ENCODE results near the gene PRDX3. TPM values are rescaled to one million over a fixed set of nuclear protein-coding genes. Genes with fewer than 3 reads are reported as not detected.
"Not testable (repeated sequence)": the region's sequence is repeated elsewhere in the genome, so short reads cannot be mapped to it uniquely, and the experiment has no call there.

Gene PRDX3
- total RNA-seq, 1 experiment from 2014 or later: 171 TPM

GRCh38 chr10:119206603-119207365 is 28.2 kb upstream of the PRDX3 start:
- peak; percentile 78 for DNase-seq (ENCODE audit: low read depth)

GRCh38 chr10:119205894-119206602 is 27.4 kb upstream of the PRDX3 start:
- DNase-seq (ENCODE audit: low read depth): peak; percentile 51

GRCh38 chr10:119203006-119203405 is 24.4 kb upstream of the PRDX3 start:
- peak; percentile 7 for DNase-seq (ENCODE audit: low read depth)

- DNase-seq (ENCODE audit: low read depth): no peak
Measured at GRCh38 chr10:119201233-119201632, 22.6 kb upstream of the PRDX3 start.

- DNase-seq (ENCODE audit: low read depth): peak; percentile 73
Measured at GRCh38 chr10:119199231-119199992, 20.8 kb upstream of the PRDX3 start.

GRCh38 chr10:119198438-119198837 is 19.8 kb upstream of the PRDX3 start:
- no peak for DNase-seq (ENCODE audit: low read depth)

GRCh38 chr10:119197921-119198320 is 19.3 kb upstream of the PRDX3 start:
- DNase-seq (ENCODE audit: low read depth): peak; percentile 53

- peak; percentile 69 for DNase-seq (ENCODE audit: low read depth)
Measured at GRCh38 chr10:119191881-119192280, 13.3 kb upstream of the PRDX3 start.

GRCh38 chr10:119190954-119191785 is 12.6 kb upstream of the PRDX3 start:
- DNase-seq (ENCODE audit: low read depth): no peak

GRCh38 chr10:119190353-119190752 is 11.7 kb upstream of the PRDX3 start:
- peak; percentile 92 for DNase-seq (ENCODE audit: low read depth)

GRCh38 chr10:119189811-119190282 is 11.2 kb upstream of the PRDX3 start:
- peak; percentile 87 for DNase-seq (ENCODE audit: low read depth)

GRCh38 chr10:119183664-119184412 is 5.2 kb upstream of the PRDX3 start:
- DNase-seq (ENCODE audit: low read depth): no peak

- not testable (repeated sequence) for DNase-seq (ENCODE audit: low read depth)
Measured at GRCh38 chr10:119180850-119181400, 2.3 kb upstream of the PRDX3 start.

GRCh38 chr10:119177708-119178371 is 772 bp downstream of the PRDX3 start:
- peak; percentile 17 for DNase-seq (ENCODE audit: low read depth)

- no peak for DNase-seq (ENCODE audit: low read depth)
Measured at GRCh38 chr10:119176166-119176565, 2.4 kb downstream of the PRDX3 start.

- DNase-seq (ENCODE audit: low read depth): no peak
Measured at GRCh38 chr10:119174109-119174508, 4.5 kb downstream of the PRDX3 start.

- DNase-seq (ENCODE audit: low read depth): no peak
Measured at GRCh38 chr10:119167041-119167440, 11.6 kb downstream of the PRDX3 start.

- DNase-seq (ENCODE audit: low read depth): no peak
Measured at GRCh38 chr10:119166564-119166963, 12.0 kb downstream of the PRDX3 start.

- no peak for DNase-seq (ENCODE audit: low read depth)
Measured at GRCh38 chr10:119166118-119166500, 12.5 kb downstream of the PRDX3 start.
